ENCODE results near the gene GRAMD2B.

- TF ChIP-seq CTCF (IDR thresholded peaks at IDR 0.05; ENCODE audit: low read length) (no peak), EZH2 (IDR thresholded peaks at IDR 0.05; ENCODE audit: borderline replicate concordance, low read length) (no peak)
Observed at GRCh38 chr5:126383246-126383645, 40.0 kb upstream of the GRAMD2B start.
